ENCODE results near the gene AP1M1. TPM values are rescaled to one million over a fixed set of nuclear protein-coding genes. Genes with fewer than 3 reads are reported as not detected.

AP1M1 gene
- total and polyA plus RNA-seq, 4 donors, result 31.2 to 85.7 (median 54.2) TPM

DNA sequence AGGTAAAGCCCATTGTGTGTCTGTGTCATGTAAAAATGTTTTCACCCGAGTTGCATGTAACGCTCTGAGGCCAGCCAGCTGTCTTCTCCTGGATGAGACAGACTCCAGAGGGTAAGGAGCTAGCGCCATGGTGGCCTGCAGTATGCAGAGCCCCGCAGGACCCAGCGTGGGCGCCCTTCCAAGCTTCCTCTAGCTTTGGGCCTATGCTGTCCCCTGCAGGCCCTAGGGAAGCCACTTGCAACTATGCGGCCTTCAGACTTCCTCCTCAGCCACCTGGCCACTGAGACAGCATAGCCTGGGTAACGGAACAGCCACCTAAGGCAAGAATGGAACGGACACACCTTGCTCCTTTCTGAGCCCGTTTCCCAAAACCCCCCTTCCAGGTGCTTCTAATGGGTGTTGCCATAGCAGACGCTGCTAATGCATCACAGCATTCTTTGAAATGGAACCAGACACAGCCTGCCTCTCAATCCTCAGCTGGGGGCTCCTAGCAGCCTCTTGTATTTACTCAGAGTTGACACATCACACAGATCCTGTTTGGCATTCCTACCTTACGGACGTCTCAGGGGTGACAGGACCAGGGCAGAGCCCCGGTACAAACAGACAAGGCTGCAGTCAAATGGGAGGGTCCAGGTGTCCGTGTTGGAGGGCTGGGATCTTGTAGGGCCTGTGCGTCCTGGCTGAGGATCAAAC lies 6.3 kb upstream of the AP1M1 start:
- H3K4me3 ChIP-seq, result no peak overlapping the region
- H3K27me3 ChIP-seq (ENCODE audit: control insufficient read depth in 3 of 3, insufficient read depth in 3 of 3, low read length in 2 of 3), result no peaks in the 10 kb centered on the region
- no peaks in the 10 kb centered on the region for H3K9me3 ChIP-seq (ENCODE audit: control insufficient read depth in 4 of 4, insufficient read depth in 3 of 4, low read length in 3 of 4)
- DNase-seq (no peak), ATAC-seq (ENCODE audit: insufficient read depth, low FRiP score) (no peak)
- no peak overlapping the region for H3K9ac ChIP-seq (ENCODE audit: insufficient read depth in 1 of 2, low read length in 2 of 2)
- TF ChIP-seq, protein P1, sequence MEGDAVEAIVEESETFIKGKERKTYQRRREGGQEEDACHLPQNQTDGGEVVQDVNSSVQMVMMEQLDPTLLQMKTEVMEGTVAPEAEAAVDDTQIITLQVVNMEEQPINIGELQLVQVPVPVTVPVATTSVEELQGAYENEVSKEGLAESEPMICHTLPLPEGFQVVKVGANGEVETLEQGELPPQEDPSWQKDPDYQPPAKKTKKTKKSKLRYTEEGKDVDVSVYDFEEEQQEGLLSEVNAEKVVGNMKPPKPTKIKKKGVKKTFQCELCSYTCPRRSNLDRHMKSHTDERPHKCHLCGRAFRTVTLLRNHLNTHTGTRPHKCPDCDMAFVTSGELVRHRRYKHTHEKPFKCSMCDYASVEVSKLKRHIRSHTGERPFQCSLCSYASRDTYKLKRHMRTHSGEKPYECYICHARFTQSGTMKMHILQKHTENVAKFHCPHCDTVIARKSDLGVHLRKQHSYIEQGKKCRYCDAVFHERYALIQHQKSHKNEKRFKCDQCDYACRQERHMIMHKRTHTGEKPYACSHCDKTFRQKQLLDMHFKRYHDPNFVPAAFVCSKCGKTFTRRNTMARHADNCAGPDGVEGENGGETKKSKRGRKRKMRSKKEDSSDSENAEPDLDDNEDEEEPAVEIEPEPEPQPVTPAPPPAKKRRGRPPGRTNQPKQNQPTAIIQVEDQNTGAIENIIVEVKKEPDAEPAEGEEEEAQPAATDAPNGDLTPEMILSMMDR (IDR thresholded peaks at IDR 0.05; ENCODE audit: control extremely low read depth, extremely low read depth), result no peak
- H3K27ac ChIP-seq (ENCODE audit: low read depth in 1 of 2, low read length in 1 of 2), result no peak overlapping the region
- peaks cover 8 to 46% (median 28%) of the 10 kb centered on the region in 4 donors for H3K36me3 ChIP-seq (ENCODE audit: control insufficient read depth in 4 of 4, insufficient read depth in 4 of 4, low read length in 4 of 4)
- peaks cover 0 to 8% (median 4%) of the 10 kb centered on the region in 5 donors for H3K4me1 ChIP-seq (ENCODE audit: control insufficient read depth in 5 of 5, insufficient read depth in 5 of 5, low read length in 5 of 5)
- WGBS, 2 donors, result 82 to 87% methylated on average over 15 to 16 of the region's 16 CpGs

DNA sequence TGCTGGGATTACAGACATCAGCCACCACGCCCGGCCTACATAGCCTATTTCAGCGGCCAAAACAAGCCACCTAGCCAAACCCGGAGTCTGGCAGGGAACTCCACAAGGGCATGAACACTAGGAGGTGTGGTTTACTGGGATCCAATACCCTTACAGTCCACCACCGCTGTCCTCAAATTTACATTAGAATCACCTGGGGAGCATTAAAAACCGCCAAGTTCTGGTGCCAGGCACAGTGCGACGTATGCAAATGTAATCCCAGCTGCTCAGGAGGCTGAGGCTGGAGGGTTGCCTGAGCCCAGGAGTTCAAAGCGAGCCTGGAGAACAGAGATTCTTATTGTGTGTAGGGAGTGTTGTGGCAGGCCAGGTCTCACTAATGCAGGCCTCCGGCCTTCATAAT lies 4.2 kb upstream of the AP1M1 start:
- Histone ChIP-seq H3K9me3 (ENCODE audit: control insufficient read depth in 4 of 4, insufficient read depth in 3 of 4, low read length in 3 of 4) (no peaks in the 10 kb centered on the region), H3K4me3 (no peak overlapping the region), H3K27ac (ENCODE audit: low read depth in 1 of 2, low read length in 1 of 2) (no peak overlapping the region), H3K9ac (ENCODE audit: insufficient read depth in 1 of 2, low read length in 2 of 2) (no peak overlapping the region), H3K36me3 (ENCODE audit: control insufficient read depth in 4 of 4, insufficient read depth in 4 of 4, low read length in 4 of 4) (peaks cover 8 to 39% (median 24%) of the 10 kb centered on the region in 4 donors), H3K27me3 (ENCODE audit: control insufficient read depth in 3 of 3, insufficient read depth in 3 of 3, low read length in 2 of 3) (no peaks in the 10 kb centered on the region), H3K4me1 (ENCODE audit: control insufficient read depth in 5 of 5, insufficient read depth in 5 of 5, low read length in 5 of 5) (peaks cover 0 to 12% (median 3%) of the 10 kb centered on the region in 5 donors)
- ATAC-seq (ENCODE audit: insufficient read depth, low FRiP score) (no peak), DNase-seq (no peak)
- 92 to 93% methylated on average over 10 of the region's 10 CpGs for WGBS, 2 donors
- TF ChIP-seq, protein P1 (IDR thresholded peaks at IDR 0.05; ENCODE audit: control extremely low read depth, extremely low read depth), result no peak

DNA sequence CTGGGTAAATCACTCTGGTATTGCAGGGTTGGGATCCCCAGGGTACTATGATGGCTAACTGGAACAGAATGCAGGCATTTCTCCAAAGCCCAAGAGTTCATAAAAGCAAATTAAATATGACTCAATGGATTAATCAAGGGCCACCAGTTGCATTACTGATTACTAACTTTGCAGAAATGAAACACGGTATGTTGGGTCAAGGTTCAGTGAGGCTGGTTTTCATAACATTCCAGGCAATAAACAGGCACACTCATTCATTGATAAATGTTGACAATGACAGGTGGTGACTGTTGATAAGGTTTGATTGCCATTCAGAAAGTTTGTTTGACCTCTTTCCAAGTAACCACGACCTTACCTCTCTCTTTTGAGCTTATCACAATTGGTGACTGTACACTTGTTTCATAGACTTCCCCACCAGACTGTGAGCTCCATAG lies 506 bp upstream of the AP1M1 start:
- DNase-seq, result peak in 1 of 3 donors; percentile 1
- Histone ChIP-seq H3K27me3 (ENCODE audit: control insufficient read depth in 3 of 3, insufficient read depth in 3 of 3, low read length in 2 of 3) (no peaks in the 10 kb centered on the region), H3K4me3 (no peak overlapping the region), H3K9me3 (ENCODE audit: control insufficient read depth in 4 of 4, insufficient read depth in 3 of 4, low read length in 3 of 4) (no peaks in the 10 kb centered on the region), H3K9ac (ENCODE audit: insufficient read depth in 1 of 2, low read length in 2 of 2) (peak overlapping the region in 1 of 2 donors; percentile 15), H3K27ac (ENCODE audit: low read depth in 1 of 2, low read length in 1 of 2) (peak overlapping the region; percentile 66 to 90), H3K4me1 (ENCODE audit: control insufficient read depth in 5 of 5, insufficient read depth in 5 of 5, low read length in 5 of 5) (peaks cover 3 to 24% (median 8%) of the 10 kb centered on the region in 5 donors), H3K36me3 (ENCODE audit: control insufficient read depth in 4 of 4, insufficient read depth in 4 of 4, low read length in 4 of 4) (peaks cover 0 to 15% (median 6%) of the 10 kb centered on the region in 4 donors)
- WGBS, 2 donors, result 28 to 36% methylated on average over 2 of the region's 2 CpGs
- ATAC-seq (ENCODE audit: insufficient read depth, low FRiP score), result peak; percentile 5
- TF ChIP-seq, protein P1 (IDR thresholded peaks at IDR 0.05; ENCODE audit: control extremely low read depth, extremely low read depth), result no peak

Measured in lung (tissue), 12 donors.